GM12878 (cell line): ENCODE results near the gene ADAM19.

Experiments used
- CTCF ChIP-seq, 3 experiments: IDR thresholded peaks in 2 of 3; conservative IDR thresholded peaks in 1 of 3; 2 replicates each; pipeline ENCODE4 v1.5.1; 2011; ENCODE audit warnings: low read depth in 3 of 3, low read length in 3 of 3, mild to moderate bottlenecking in 3 of 3, control low read depth in 2 of 3, moderate library complexity in 2 of 3, inconsistent platforms in 1 of 3, mixed read lengths in 1 of 3; ENCODE audit not compliant: control insufficient read depth in 2 of 3, insufficient read depth in 1 of 3; ENCODE audit errors: extremely low read depth in 1 of 3
- NR2C2 ChIP-seq: IDR thresholded peaks from 2 replicates; pipeline ENCODE4 v1.6.1; 2011; ENCODE audit warnings: borderline replicate concordance, low read depth; ENCODE audit not compliant: control insufficient read depth, insufficient read length
- SUPT20H ChIP-seq: IDR thresholded peaks from 2 replicates; pipeline ENCODE4 v1.6.1; 2011; ENCODE audit warnings: low read depth, mild to moderate bottlenecking, low read length, moderate library complexity, borderline replicate concordance; ENCODE audit not compliant: control insufficient read depth
- TAF1 ChIP-seq: IDR thresholded peaks from 2 replicates; pipeline ENCODE4 v1.6.1; 2011; ENCODE audit warnings: mild to moderate bottlenecking, low read depth, low read length, borderline replicate concordance
- WRNIP1 ChIP-seq: IDR thresholded peaks from 2 replicates; pipeline ENCODE4 v1.6.1; 2011; ENCODE audit warnings: low read depth, low read length, improper control_type of control experiment, borderline replicate concordance
- ZBED1 ChIP-seq: IDR thresholded peaks from 2 replicates; pipeline ENCODE4 v1.6.1; 2016; ENCODE audit warnings: borderline replicate concordance

DNA sequence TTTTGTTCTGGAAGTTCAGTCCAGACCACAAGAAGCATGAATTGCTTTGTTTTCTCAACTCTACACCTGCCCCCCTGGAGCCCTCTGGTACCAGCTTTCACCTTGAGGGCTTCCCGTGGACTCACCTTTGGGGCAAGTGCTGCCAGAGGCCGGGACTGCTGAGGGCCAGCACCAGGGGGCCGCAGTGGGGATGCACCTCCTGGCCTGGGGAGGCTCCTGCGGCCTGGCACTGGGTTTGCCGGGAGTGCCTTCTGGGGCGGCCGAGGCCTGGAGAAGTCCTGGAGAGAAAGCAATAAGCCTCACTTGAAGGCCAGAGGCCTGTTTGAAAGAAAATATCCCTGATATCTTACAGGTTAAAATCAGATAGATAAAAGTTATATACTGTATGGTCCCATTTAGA lies 93.9 kb downstream of the ADAM19 start:
- TF ChIP-seq CTCF (IDR thresholded peaks at IDR 0.05 in 2 of 3, conservative IDR thresholded peaks at IDR 0.05 in 1 of 3; ENCODE audit: control insufficient read depth in 2 of 3, extremely low read depth in 1 of 3, insufficient read depth in 1 of 3, low read depth in 3 of 3, low read length in 3 of 3) (no peak), SUPT20H (no peak), TAF1 (no peak), NR2C2 (no peak), ZBED1 (no peak), WRNIP1 (no peak)
